Muscle of leg (tissue), 11 donors: ENCODE results near the gene CST7. TPM values are rescaled to one million over a fixed set of nuclear protein-coding genes. Genes with fewer than 3 reads are reported as not detected.

Experiments
- DNase-seq: peaks from one replicate; pipeline ENCODE4 v3.0.0; 2013
- H3K27ac ChIP-seq: one replicate; pipeline ENCODE4 v1.5.1; 2013; ENCODE audit warnings: mild to moderate bottlenecking, low read length, control low read depth
- H3K27me3 ChIP-seq: one replicate; pipeline ENCODE4 v1.6.1; 2013; ENCODE audit warnings: low read length; ENCODE audit not compliant: control insufficient read depth, insufficient read depth
- H3K36me3 ChIP-seq: one replicate; pipeline ENCODE4 v1.6.1; 2013; ENCODE audit warnings: low read length; ENCODE audit not compliant: control insufficient read depth, insufficient read depth
- H3K4me1 ChIP-seq: one replicate; pipeline ENCODE4 v1.6.1; 2013; ENCODE audit warnings: low read length; ENCODE audit not compliant: control insufficient read depth, insufficient read depth
- H3K4me3 ChIP-seq: one replicate; pipeline ENCODE4 v1.5.1; 2013; ENCODE audit warnings: low read length, control low read depth
- H3K9me3 ChIP-seq: replicated peaks from 2 replicates; pipeline ENCODE4 v1.6.1; 2013; ENCODE audit warnings: low read depth, low read length; ENCODE audit not compliant: control insufficient read depth
- WGBS: methylation state at CpG from one replicate; pipeline ENCODE4 v1.1.5; 2013; ENCODE audit warnings: missing lambda C conversion rate; ENCODE audit not compliant: insufficient coverage; 5-methylcytosine and 5-hydroxymethylcytosine counted together
- polyA plus RNA-seq, 8 donors: library from polyadenylated mRNA; unstranded; fragments of 120-200 nt; gene quantifications; one replicate each; pipeline versions ENCODE4 v1.2.1 to v1.2.3, GENCODE V29; 2013; ENCODE audit warnings: inconsistent platforms in 1 of 8, low replicate concordance in 1 of 8; ENCODE audit not compliant: insufficient read length in 8 of 8, insufficient read depth in 1 of 8
- total RNA-seq: library from RNA; stranded (reverse); fragments of 120-200 nt; gene quantifications from one replicate; pipeline ENCODE4 v1.2.4, GENCODE V29; 2013

Gene CST7
- total and polyA plus RNA-seq, 9 donors: 0.11 to 1.1 (median 0.56) TPM

DNA sequence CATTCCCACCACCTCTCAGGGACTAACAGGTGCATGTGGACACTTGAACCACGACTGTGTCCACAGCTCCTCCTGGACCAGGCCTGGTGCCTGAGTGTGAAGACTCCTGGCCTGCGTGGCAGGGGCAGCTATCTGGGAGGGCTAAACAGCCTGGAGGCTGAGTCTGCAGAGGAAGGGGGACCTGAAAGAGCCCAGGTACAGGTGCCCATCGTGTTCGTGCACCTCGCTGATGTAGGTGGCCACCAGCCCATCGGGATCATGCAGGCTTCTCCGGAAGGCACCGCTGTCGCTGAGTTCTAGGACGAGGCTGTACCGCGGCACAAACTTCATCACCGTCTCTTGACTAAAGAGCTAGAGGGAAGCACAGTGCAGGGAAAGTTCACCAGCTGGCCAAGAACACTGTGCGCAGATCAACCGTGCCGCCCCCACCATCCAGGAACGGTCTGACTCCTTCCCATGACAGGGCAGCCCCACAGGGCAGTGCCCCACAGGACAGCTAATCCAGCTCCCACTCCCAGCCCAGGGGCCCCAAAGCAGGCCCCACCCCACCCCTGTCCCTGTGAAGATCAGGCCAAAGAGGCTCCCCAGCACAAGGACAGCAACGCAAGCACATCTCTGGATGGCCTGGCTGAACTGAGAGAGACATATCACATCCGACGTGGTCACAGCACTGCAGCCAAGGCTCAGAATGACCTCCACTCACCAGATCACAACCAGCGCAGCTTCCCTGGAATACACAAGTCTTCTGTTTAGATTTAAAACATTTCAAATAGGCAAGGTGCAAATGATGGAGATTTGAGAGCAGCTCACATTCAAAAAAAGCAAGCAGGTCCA, 14.8 kb downstream of the CST7 start:
- Histone ChIP-seq H3K36me3 (peaks cover 60% of the 10 kb centered on the region), H3K4me3 (no peak overlapping the region), H3K27me3 (no peaks in the 10 kb centered on the region), H3K27ac (peak overlapping the region; percentile 69), H3K4me1 (peaks cover 29% of the 10 kb centered on the region), H3K9me3 (no peaks in the 10 kb centered on the region)
- peak; percentile 39 for DNase-seq
- WGBS: 93% methylated on average over 8 of the region's 21 CpGs

DNA sequence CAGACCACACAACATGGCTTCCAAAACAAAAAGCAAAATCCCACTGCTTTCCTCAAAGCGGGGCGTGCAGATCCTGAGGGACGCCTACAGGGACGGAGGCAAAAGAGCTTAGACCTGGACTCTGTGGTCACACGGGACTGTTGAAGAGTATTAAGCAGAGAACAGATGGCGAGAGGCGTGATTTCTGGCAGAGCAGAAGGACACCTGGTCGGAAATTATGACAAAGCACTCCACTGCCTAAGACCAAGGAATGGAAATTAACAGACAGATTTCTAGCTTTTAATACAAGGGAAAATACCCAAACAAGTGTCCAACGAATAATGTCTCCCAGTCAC, 15.4 kb downstream of the CST7 start:
- DNase-seq: peak; percentile 94
- H3K27ac ChIP-seq: peak overlapping the region; percentile 69
- H3K9me3 ChIP-seq: no peaks in the 10 kb centered on the region
- peaks cover 29% of the 10 kb centered on the region for H3K4me1 ChIP-seq
- 12% methylated on average over 5 of the region's 9 CpGs for WGBS
- H3K4me3 ChIP-seq: no peak overlapping the region
- H3K27me3 ChIP-seq: no peaks in the 10 kb centered on the region
- H3K36me3 ChIP-seq: peaks cover 62% of the 10 kb centered on the region

DNA sequence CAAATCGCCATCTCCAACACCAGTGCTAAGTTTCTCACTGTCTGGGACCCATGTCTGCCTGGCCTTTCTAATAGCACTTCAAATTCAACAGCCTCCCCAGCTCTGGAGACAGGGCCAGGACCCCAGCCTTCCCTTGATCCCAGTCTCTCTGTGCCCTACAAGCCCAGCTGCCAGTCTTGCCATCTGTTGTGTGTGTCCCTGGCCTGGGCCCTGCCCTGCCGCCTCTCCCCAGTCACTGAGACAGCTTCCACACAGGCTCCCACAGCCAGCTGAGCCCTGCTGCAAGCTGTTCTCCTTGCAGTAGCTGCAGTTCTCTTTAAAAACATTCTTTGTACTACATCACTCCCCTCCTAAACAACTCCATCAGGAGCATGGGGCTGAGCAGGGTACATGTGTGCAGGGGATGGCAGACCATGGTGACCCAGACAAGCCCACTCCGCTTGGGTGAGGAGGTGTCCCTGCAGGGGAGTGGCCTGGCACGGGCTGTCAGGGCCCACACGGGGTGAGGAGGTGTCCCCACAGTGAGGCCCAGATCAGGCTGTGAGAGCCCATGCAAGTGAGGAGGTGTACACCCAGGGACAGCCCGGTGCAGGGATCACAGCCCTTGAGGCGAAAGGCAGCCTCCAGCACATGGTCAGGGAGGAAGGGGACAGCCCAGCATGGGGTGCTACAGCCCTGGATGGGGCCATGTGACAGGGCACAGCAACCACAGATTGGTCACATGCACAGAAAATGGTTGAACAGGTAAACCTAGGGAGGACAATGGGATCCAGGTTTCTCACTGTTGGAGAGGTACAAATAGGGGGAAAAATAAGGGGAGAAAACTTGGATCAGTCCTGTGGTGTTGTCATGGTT, 16.2 kb downstream of the CST7 start:
- H3K27me3 ChIP-seq: no peaks in the 10 kb centered on the region
- H3K36me3 ChIP-seq: peaks cover 63% of the 10 kb centered on the region
- DNase-seq: peak; percentile 57
- 70% methylated on average over 7 of the region's 7 CpGs for WGBS
- no peak overlapping the region for H3K4me3 ChIP-seq
- peak overlapping the region; percentile 69 for H3K27ac ChIP-seq
- no peaks in the 10 kb centered on the region for H3K9me3 ChIP-seq
- H3K4me1 ChIP-seq: peaks cover 29% of the 10 kb centered on the region

DNA sequence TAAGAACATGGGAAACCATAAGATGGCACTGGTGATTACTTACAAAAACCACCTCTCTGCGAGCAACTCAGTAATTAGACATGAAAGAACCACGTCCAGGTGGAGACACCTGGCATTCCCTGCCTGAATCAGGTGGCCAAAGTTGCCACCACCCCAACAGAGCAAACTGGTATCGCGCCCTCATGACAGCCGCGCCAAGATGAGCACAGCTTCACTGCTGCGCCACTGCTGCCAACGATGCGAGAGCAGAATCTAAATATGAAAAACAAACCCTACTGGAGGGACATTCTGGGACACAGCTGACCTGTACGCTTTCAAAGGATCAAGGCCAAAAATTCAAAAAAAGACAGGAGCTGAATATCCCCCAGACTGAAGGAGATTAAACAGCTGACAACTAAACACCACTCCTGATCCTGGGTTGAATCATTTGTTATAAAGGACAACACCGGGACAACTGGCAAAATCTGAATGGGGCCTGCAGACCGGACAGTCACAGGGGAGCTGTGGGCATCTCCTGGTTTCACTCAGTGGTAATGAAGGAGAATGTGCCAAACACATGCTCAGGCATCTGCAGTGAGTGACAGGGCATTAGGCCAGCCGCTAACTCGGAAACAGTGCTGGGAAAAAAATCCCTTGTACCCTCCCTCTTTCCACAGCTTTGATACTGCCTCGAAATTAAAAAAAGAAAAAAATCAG, 17.4 kb downstream of the CST7 start:
- no peak overlapping the region for H3K27ac ChIP-seq

DNA sequence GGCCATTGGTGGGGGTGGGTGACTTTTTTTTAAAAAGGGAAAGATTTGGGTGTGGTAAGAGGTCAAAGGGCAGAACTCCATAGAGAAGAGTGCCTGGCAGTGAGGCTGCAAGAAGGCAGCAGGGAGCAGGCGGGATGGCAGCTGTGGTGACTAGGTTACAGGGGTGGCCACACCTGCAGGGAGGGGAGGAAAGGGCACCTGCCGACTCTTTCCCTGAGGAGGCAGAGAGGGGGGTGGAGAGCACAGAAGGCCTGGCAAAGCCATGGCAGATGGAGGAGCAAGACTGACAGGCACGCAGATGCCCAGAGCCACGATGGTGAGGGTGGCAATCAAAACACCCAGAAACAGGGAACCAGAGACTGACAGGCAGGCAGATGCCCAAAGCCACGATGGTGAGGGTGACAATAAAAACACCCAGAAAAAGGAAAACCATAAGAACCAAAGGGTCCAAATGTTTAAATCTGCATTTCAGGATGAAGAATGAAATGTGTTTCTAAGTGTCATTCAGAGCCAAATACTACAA, 19.3 kb downstream of the CST7 start:
- Histone ChIP-seq H3K27ac (no peak overlapping the region), H3K4me1 (peaks cover 29% of the 10 kb centered on the region), H3K36me3 (peaks cover 66% of the 10 kb centered on the region), H3K9me3 (no peaks in the 10 kb centered on the region), H3K4me3 (no peak overlapping the region), H3K27me3 (no peaks in the 10 kb centered on the region)
- no peak for DNase-seq
- 95% methylated on average over 2 of the region's 5 CpGs for WGBS

More for the DNA sequence above, 17.4 kb downstream of the CST7 start:
- WGBS: 89% methylated on average over 7 of the region's 15 CpGs
- no peak overlapping the region for H3K4me3 ChIP-seq
- no peaks in the 10 kb centered on the region for H3K27me3 ChIP-seq
- DNase-seq: no peak
- H3K36me3 ChIP-seq: peaks cover 65% of the 10 kb centered on the region
- H3K4me1 ChIP-seq: peaks cover 29% of the 10 kb centered on the region
- no peaks in the 10 kb centered on the region for H3K9me3 ChIP-seq

DNA sequence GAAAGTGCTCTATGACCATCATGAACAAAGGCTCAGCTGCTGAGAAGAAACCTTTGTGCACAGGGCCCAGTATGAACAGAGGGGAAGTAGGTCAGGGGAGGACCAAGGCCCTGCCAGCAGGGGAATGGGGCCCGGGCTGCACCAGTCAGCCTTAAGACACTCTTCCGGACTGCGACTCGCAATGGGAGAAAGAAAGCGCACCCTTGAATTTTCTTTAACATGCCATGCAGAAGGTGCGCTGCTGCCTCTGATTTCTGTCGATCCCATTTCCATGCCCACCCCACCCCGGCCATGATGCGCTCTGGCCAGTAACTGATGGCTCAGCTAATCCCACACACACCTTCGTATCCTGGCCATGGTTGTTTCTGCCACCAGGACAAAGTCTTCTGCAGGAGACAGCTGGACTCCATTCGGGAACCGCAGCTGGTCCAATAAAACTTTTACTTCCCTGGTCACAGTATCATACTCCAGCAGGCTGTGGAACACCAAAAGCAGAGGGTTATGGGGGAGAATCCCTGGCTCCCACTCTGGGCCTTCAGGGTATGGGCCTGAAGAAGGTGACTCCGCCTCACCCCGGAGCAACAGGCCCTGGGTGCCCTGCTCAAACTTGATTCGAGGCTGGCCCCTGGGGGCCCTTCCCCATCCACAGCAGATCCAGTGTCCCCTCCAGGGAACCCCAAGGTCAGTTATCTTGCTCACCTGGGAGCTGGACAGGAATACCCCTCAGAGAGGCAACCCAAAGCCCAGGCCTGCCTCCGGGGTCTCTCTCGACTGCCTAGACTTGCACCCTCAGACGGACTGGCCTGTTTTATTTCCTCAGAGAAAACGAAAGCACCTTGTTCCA, 20.3 kb downstream of the CST7 start:
- H3K4me3 ChIP-seq: no peak overlapping the region
- no peak overlapping the region for H3K27ac ChIP-seq
- H3K27me3 ChIP-seq: no peaks in the 10 kb centered on the region
- no peak for DNase-seq
- H3K9me3 ChIP-seq: no peaks in the 10 kb centered on the region
- H3K36me3 ChIP-seq: peaks cover 61% of the 10 kb centered on the region
- 96% methylated on average over 16 of the region's 19 CpGs for WGBS
- H3K4me1 ChIP-seq: peaks cover 19% of the 10 kb centered on the region

DNA sequence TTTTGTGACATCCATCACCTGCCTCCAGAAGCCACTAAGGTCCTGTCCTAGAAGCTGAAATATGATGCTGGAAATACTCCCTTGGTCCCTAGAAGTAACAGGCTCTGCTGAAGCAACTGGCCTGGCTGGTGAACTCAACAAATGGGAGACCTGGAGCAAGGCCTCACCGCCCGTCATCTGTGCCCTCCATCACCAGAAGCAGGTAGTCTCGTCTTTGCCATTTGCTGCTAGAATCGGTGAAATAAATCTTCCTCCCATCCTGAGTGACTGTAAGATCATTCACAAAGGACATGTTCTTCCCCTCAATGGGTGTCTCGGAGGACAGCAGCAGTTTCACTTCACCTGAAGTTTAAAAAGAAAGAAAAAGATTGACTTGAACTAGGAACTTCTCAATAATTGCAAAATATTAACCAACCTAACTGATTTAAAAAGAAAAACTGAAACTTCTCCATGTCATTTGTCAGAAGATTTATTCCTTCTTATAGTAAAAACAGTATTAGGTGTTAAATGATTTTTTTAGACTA, 21.0 kb downstream of the CST7 start:
- 85% methylated on average over 4 of the region's 5 CpGs for WGBS

DNA sequence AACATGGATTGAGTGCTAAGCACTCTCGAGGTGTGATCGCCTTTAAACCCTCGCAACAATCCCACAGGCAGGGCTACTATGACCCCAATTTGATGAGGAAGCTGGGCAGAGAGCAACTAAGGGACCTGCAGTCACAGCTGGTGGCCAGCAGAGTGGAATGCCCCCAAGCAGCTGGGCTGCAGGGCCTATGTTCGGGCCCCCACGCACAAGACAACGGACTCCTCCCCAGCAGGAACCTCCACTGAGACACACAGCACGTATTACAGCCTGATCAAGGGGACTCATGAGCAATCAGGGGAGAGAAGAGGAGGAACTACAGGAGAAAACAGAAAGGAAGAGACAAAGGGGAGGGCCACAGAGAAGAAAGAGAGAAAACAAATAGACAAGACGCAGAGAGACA, 21.7 kb downstream of the CST7 start:
- Histone ChIP-seq H3K36me3 (peaks cover 52% of the 10 kb centered on the region), H3K9me3 (peaks cover 2% of the 10 kb centered on the region), H3K4me1 (peaks cover 6% of the 10 kb centered on the region), H3K27me3 (no peaks in the 10 kb centered on the region), H3K27ac (no peak overlapping the region), H3K4me3 (no peak overlapping the region)
- WGBS: 89% methylated on average over 3 of the region's 8 CpGs
- no peak for DNase-seq

More for the DNA sequence above, 21.0 kb downstream of the CST7 start:
- Histone ChIP-seq H3K36me3 (peaks cover 58% of the 10 kb centered on the region), H3K4me1 (peaks cover 12% of the 10 kb centered on the region), H3K27me3 (no peaks in the 10 kb centered on the region), H3K4me3 (no peak overlapping the region), H3K9me3 (no peaks in the 10 kb centered on the region), H3K27ac (no peak overlapping the region)
- DNase-seq: no peak

DNA sequence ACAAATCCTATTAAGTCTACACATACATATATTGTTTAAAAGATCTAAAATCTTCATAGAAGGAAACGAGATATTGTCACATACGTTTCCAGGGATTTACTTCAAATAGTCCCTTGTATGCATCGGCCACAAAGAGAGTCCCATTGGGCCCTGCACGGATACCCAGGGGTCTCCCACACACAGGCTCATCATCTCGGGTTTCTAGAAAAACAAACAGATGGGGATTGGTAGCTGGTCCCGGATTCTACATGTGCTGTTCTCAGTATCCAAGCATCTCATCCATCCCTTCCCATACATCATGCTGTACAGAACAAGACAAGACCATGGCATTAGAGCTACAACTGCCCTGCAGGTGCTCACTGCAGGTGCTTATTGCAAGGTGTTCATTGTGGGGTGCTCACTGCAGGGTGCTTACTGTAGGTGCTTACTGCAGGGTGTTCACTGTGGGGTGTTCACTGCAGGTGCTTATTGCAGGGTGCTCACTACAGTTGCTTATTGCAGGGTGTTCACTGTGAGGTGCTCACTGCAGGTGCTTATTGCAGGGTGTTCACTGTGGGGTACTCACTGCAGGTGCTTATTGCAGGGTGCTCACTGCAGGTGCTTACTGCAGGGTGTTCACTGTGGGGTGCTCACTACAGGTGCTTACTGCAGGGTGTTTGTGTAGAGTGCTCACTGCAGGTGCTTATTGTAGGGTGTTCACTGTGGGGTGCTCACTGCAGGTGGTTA, 22.5 kb downstream of the CST7 start:
- H3K36me3 ChIP-seq: peaks cover 51% of the 10 kb centered on the region
- 80% methylated on average over 1 of the region's 6 CpGs for WGBS
- H3K4me1 ChIP-seq: no peaks in the 10 kb centered on the region
- DNase-seq: no peak
- H3K27ac ChIP-seq: no peak overlapping the region
- no peak overlapping the region for H3K4me3 ChIP-seq
- no peaks in the 10 kb centered on the region for H3K27me3 ChIP-seq
- peaks cover 6% of the 10 kb centered on the region for H3K9me3 ChIP-seq
